Common myeloid progenitor, CD34-positive (primary cell): ENCODE measurements around the gene TPMT. TPM values are rescaled to one million over a fixed set of nuclear protein-coding genes. Genes with fewer than 3 reads are reported as not detected.
A peak's percentile ranks its signal among the peaks of the same experiment; 100 is the strongest.

ENCODE experiments used
- CTCF ChIA-PET: fragments of 350-600 bp; sonication (Branson Sonifier 250); formaldehyde crosslinking; loops from one replicate; lab custom pipeline; 2021; ENCODE audit warnings: antibody characterized with exemption; lab: Charles Lee
- POLR2A ChIA-PET: fragments of 350-600 bp; sonication (Branson Sonifier 250); formaldehyde crosslinking; loops from one replicate; lab custom pipeline; 2021; ENCODE audit warnings: antibody characterized with exemption; lab: Charles Lee
- DNase-seq, 3 donors: peaks; one replicate each; pipeline versions ENCODE4 v3.0.0 to v3.0.0-alpha.2; 2013
- H3K27ac ChIP-seq, 2 experiments: 1 replicate in 1 of 2; 2 replicates in 1 of 2; pipeline ENCODE4 v1.7.0; 2013; ENCODE audit warnings: inconsistent platforms in 2 of 2, low read length in 2 of 2, mild to moderate bottlenecking in 2 of 2, low read depth in 1 of 2, moderate library complexity in 1 of 2; ENCODE audit not compliant: severe bottlenecking in 2 of 2, insufficient read depth in 1 of 2, poor library complexity in 1 of 2
- H3K27me3 ChIP-seq, 5 experiments: replicated peaks in 2 of 5; 1 replicate in 3 of 5; 2 replicates in 2 of 5; pipeline versions ENCODE4 v1.6.1 to v1.7.0; 2013; ENCODE audit warnings: low read length in 4 of 5, mild to moderate bottlenecking in 2 of 5, moderate library complexity in 2 of 5, inconsistent platforms in 1 of 5; ENCODE audit not compliant: insufficient read depth in 5 of 5, control insufficient read depth in 4 of 5
- H3K36me3 ChIP-seq, 4 experiments: 1 replicate in 2 of 4; 2 replicates in 2 of 4; pipeline versions ENCODE4 v1.6.1 to v1.7.0; 2013; ENCODE audit warnings: low read length in 3 of 4, control low read depth in 1 of 4, mild to moderate bottlenecking in 1 of 4; ENCODE audit not compliant: control insufficient read depth in 4 of 4, insufficient read depth in 4 of 4
- H3K4me1 ChIP-seq, 4 experiments: 1 replicate in 3 of 4; 2 replicates in 1 of 4; pipeline versions ENCODE4 v1.6.1 to v1.7.1; 2013; ENCODE audit warnings: low read length in 3 of 4, mild to moderate bottlenecking in 3 of 4, control low read depth in 1 of 4, inconsistent platforms in 1 of 4, moderate library complexity in 1 of 4; ENCODE audit not compliant: control insufficient read depth in 4 of 4, insufficient read depth in 4 of 4; ENCODE audit errors: control extremely low read depth in 1 of 4
- H3K4me3 ChIP-seq, 7 experiments: 1 replicate in 4 of 7; 2 replicates in 3 of 7; pipeline versions ENCODE4 v1.5.1 to v1.7.0; 2013; ENCODE audit warnings: mild to moderate bottlenecking in 7 of 7, low read length in 6 of 7, moderate library complexity in 6 of 7, inconsistent platforms in 2 of 7, low read depth in 2 of 7, control low read depth in 1 of 7; ENCODE audit not compliant: insufficient read depth in 4 of 7, control insufficient read depth in 1 of 7; ENCODE audit errors: extremely low read depth in 1 of 7
- H3K9me3 ChIP-seq, 5 experiments: 1 replicate in 4 of 5; 2 replicates in 1 of 5; pipeline versions ENCODE4 v1.6.1 to v1.7.1; 2013; ENCODE audit warnings: low read length in 4 of 5, mild to moderate bottlenecking in 2 of 5, inconsistent platforms in 1 of 5, low read depth in 1 of 5, moderate library complexity in 1 of 5; ENCODE audit not compliant: control insufficient read depth in 4 of 5, insufficient read depth in 2 of 5; ENCODE audit errors: control extremely low read depth in 1 of 5
- WGBS: methylation state at CpG from one replicate; pipeline ENCODE4 v1.1.5; 2013; ENCODE audit not compliant: insufficient coverage; 5-methylcytosine and 5-hydroxymethylcytosine counted together
- polyA plus RNA-seq: library from polyadenylated mRNA; unstranded; fragments of 120-200 nt; gene quantifications from one replicate; pipeline ENCODE4 v1.2.1, GENCODE V29; 2013

Gene TPMT
- 14.1 TPM for polyA plus RNA-seq

DNA sequence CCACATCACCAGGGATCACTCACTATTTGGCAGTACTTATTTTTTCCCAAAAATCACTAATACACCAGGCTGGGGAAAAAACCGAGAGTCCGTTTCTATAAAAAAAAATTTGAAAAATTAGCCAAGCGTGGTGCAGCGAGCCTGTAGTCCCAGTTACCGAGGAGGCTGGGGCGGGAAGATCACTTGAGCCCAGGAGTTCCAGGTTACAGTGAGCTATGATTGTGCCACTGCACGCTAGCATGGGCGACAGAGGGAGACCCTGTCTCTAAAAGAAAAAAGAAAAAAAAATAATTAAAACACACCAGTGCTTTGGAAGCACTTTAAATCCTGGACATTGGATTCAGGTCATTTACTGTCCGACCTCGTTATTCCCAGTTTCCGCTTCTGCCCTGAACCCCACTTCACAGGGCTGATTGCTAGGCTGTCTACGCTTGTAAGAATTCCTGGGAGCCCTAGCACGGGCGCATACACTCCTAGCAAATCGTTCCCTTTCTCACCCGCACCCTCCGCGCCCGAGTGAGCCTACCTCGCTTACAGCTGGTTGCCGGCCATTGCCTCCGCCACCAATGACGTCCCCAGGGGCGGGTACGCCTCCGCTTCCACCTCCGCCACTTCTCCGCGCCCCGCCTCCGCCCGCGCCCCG, at the start of gene TPMT:
Gene TPMT, minus strand, starts transcription at position 571 of the 643 bp plus-strand sequence. CDS start 5,950 bp downstream, outside the sequence.
- peak within 1 kb of the TSS; percentile 66 to 86 for H3K27ac ChIP-seq
- WGBS: 0% methylated on average over 23 of the region's 34 CpGs

DNA sequence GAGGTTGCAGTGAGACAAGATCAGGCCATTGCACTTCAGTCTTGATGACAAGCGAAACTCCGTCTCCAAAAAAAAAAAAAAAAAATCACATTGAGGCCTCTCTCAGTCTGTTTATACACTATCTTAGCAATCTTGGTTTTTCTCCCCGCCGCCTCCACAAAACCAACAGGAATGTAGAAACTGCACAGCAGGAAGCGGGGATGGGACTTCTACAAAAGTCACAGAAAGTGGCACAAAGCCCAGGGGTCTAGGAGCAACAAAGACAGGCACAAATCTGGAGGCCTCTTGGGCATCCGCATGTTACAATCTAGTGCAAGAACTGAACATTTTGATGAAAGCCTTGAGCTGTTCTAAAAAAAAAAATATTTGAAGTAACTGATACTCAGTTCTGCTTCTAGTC, 48.9 kb upstream of the TPMT start:
- H3K27me3 ChIP-seq: no peaks in the 10 kb centered on the region
- H3K36me3 ChIP-seq: peaks cover 6 to 63% (median 35%) of the 10 kb centered on the region in 4 experiments
- no peak overlapping the region for H3K27ac ChIP-seq
- 100% methylated on average over 5 of the region's 6 CpGs for WGBS
- POLR2A ChIA-PET: no interaction called here
- no peak overlapping the region for H3K4me3 ChIP-seq
- H3K4me1 ChIP-seq: no peaks in the 10 kb centered on the region
- CTCF ChIA-PET: interaction anchor here (1.0 kb wide), 1 partner anchor 301 kb away, joined by 3 read pairs; no protein-coding TSS in a partner anchor
- H3K9me3 ChIP-seq: no peaks in the 10 kb centered on the region
- no peak for DNase-seq

More for the DNA sequence above, at the start of gene TPMT:
- CTCF ChIA-PET: no interaction called here
- POLR2A ChIA-PET: interaction anchor here (0.6 to 0.9 kb wide), 2 partner anchors 9 to 468 kb away, joined by 3 to 4 read pairs; no protein-coding TSS in a partner anchor
- peak in 2 of 3 donors; percentile 4 to 22 for DNase-seq
- peak within 1 kb of the TSS; percentile 78 to 100 (median 95) for H3K4me3 ChIP-seq
- H3K36me3 ChIP-seq: peaks cover 0 to 4% (median 2%) of the 10 kb centered on the region in 4 experiments
- H3K4me1 ChIP-seq: peaks cover 14 to 32% (median 26%) of the 10 kb centered on the region in 4 experiments
- H3K9me3 ChIP-seq: no peaks in the 10 kb centered on the region
- no peaks in the 10 kb centered on the region for H3K27me3 ChIP-seq

DNA sequence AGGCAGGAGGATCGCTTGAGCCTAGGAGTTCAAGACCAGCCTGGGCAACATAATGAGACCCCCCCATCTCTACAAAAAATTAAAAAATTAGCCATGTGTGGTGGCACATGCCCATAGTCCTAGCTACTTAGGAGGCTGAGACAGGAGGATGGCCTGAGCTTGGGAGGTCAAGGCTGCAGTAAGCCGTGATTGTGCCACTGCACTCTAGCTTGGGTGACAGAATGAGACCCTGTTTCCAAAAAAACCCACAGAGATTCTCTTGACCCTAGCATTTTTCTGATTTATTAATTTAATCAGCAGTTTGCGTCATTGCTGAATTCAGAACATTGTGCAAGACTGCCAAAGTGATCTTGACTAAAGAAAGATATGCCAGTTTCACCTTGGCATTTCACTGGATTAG, 37.1 kb upstream of the TPMT start:
- no peak overlapping the region for H3K27ac ChIP-seq
- no peak for DNase-seq
- POLR2A ChIA-PET: no interaction called here
- H3K9me3 ChIP-seq: no peaks in the 10 kb centered on the region
- H3K4me1 ChIP-seq: peaks cover 2 to 9% (median 5%) of the 10 kb centered on the region in 4 experiments
- CTCF ChIA-PET: interaction anchor here (0.6 kb wide), 1 partner anchor 44 kb away, joined by 3 read pairs; no protein-coding TSS in a partner anchor
- peaks cover 4 to 28% (median 21%) of the 10 kb centered on the region in 4 experiments for H3K36me3 ChIP-seq
- no peak overlapping the region for H3K4me3 ChIP-seq
- H3K27me3 ChIP-seq: no peaks in the 10 kb centered on the region
- WGBS: 100% methylated on average over 1 of the region's 3 CpGs

DNA sequence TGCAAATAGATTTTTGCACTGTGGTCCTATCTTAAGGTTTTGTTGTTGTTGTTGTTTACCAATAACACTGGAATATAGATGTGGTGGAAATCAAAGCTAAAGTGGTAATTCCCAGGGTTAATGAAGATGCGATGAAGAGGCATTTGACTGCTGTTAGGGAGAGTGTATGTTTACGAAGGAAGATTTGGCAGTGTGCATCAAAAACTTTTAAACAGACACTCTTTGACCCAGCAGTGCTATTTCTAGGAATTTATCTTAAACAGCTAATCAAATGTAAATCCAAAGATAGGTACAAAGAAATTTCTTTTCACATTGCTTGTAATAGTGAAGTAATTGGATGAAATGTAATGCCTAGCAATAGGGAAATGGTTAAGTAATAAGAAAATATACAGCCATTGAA, 34.3 kb upstream of the TPMT start:
- no peaks in the 10 kb centered on the region for H3K27me3 ChIP-seq
- no peak for DNase-seq
- no peak overlapping the region for H3K27ac ChIP-seq
- POLR2A ChIA-PET: no interaction called here
- peaks cover 4 to 20% (median 13%) of the 10 kb centered on the region in 4 experiments for H3K36me3 ChIP-seq
- no peaks in the 10 kb centered on the region for H3K9me3 ChIP-seq
- peaks cover 4 to 27% (median 19%) of the 10 kb centered on the region in 4 experiments for H3K4me1 ChIP-seq
- no CpG with 5 or more reads among the region's 2 CpGs for WGBS
- CTCF ChIA-PET: no interaction called here
- no peak overlapping the region for H3K4me3 ChIP-seq

DNA sequence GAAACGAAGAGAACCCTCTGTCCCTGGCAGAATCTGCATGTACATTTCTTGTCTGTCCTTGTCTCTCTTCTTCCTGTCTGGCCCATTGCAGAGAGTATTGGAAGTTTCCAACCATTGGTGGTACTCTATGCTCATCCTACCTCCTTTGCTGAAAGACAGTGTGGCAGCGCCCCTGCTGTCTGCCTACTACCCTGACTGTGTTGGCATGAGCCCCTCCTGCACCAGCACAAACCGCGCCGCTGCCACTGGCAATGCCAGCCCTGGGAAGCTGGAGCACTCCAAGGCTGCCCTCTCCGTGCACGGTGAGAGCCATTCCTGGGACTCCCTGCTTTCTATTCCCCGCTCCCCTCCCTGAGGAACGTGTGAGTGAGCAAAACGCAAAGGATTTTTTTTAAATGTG, 32.8 kb upstream of the TPMT start:
- peaks cover 4 to 27% (median 19%) of the 10 kb centered on the region in 4 experiments for H3K4me1 ChIP-seq
- 96% methylated on average over 9 of the region's 10 CpGs for WGBS
- H3K36me3 ChIP-seq: peaks cover 4 to 20% (median 12%) of the 10 kb centered on the region in 4 experiments
- no peak for DNase-seq
- no peak overlapping the region for H3K4me3 ChIP-seq
- H3K9me3 ChIP-seq: no peaks in the 10 kb centered on the region
- CTCF ChIA-PET: no interaction called here
- POLR2A ChIA-PET: no interaction called here
- no peak overlapping the region for H3K27ac ChIP-seq
- no peaks in the 10 kb centered on the region for H3K27me3 ChIP-seq

DNA sequence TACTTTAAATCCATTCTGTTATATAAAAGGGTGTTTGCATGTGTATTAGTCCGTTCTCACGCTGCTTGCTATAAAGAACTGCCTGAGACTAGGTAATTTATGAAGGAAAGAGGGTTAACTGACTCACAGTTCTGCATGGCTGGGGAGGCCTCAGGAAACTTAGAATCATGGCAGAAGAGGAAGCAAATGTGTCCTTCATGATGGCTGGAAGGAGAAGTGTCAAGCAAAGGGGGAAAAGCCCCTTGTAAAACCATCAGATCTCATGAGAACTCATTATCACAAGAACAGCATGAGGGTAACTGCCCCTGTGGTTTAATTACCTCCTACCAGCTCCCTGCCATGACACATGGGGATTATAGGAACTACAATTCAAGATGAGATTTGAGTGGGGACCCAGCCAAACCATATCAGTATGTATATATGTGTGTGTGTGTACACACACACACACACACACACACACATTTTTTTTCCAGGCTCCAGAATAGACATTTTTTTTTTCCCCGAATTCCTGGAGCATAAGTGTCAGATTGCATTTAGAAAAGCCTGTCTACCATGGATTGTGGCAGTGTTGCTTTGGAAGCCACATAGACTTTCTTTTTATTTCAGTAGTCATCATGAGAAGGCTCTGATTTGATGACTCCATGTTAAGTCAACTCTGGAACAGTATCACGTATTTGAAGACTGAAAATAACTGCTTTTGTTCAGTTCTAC, 31.8 kb upstream of the TPMT start:
- POLR2A ChIA-PET: no interaction called here

More for the DNA sequence above, 31.8 kb upstream of the TPMT start:
- peaks cover 4 to 19% (median 11%) of the 10 kb centered on the region in 4 experiments for H3K36me3 ChIP-seq
- peak overlapping the region in 1 of 7 experiments; percentile 30 for H3K4me3 ChIP-seq
- H3K9me3 ChIP-seq: no peaks in the 10 kb centered on the region
- no peaks in the 10 kb centered on the region for H3K27me3 ChIP-seq
- peaks cover 4 to 27% (median 19%) of the 10 kb centered on the region in 4 experiments for H3K4me1 ChIP-seq
- WGBS: 94% methylated on average over 2 of the region's 4 CpGs
- DNase-seq: peak; percentile 47 to 93 (median 88)
- peak overlapping the region; percentile 15 to 77 for H3K27ac ChIP-seq
- CTCF ChIA-PET: interaction anchor here (1.3 to 1.8 kb wide), 3 partner anchors 25 to 31 kb away, joined by 3 to 4 read pairs (median 4); no protein-coding TSS in a partner anchor
